Spleen (tissue), 11 donors: ENCODE data around the gene NOTCH3. TPM values are rescaled to one million over a fixed set of nuclear protein-coding genes. Genes with fewer than 3 reads are reported as not detected.

Source experiments
- DNase-seq: peaks from one replicate; pipeline ENCODE4 v3.0.0-alpha.2; 2020
- H3K27ac ChIP-seq, 8 donors: fragments of 200-600 bp; sonication (generic) in 7 of 8; 1 replicate in 4 of 8; 2 replicates in 4 of 8; pipeline versions ENCODE4 v1.5.0 to v1.8.0; 2016 to 2021; ENCODE audit warnings: inconsistent platforms in 4 of 8, mild to moderate bottlenecking in 4 of 8, moderate library complexity in 1 of 8
- H3K27me3 ChIP-seq, 7 donors: fragments of 200-600 bp; sonication (generic) in 6 of 7; replicated peaks in 1 of 7; 1 replicate in 4 of 7; 2 replicates in 3 of 7; pipeline versions ENCODE4 v1.5.0 to v1.8.0; 2016 to 2021; ENCODE audit warnings: inconsistent platforms in 3 of 7, mild to moderate bottlenecking in 1 of 7
- H3K36me3 ChIP-seq, 6 donors: fragments of 200-600 bp; sonication (generic) in 5 of 6; 1 replicate in 4 of 6; 2 replicates in 2 of 6; pipeline versions ENCODE4 v1.5.0 to v1.8.0; 2016 to 2021; ENCODE audit warnings: inconsistent platforms in 2 of 6
- H3K4me1 ChIP-seq, 6 donors: fragments of 200-600 bp; sonication (generic) in 5 of 6; 1 replicate in 3 of 6; 2 replicates in 3 of 6; pipeline versions ENCODE4 v1.5.0 to v1.8.0; 2016 to 2021; ENCODE audit warnings: inconsistent platforms in 3 of 6
- H3K4me3 ChIP-seq, 8 donors: fragments of 200-600 bp; sonication (generic) in 7 of 8; 1 replicate in 4 of 8; 2 replicates in 4 of 8; pipeline versions ENCODE4 v1.5.0 to v1.8.0; 2016 to 2021; ENCODE audit warnings: inconsistent platforms in 4 of 8, mild to moderate bottlenecking in 4 of 8, moderate library complexity in 2 of 8
- H3K9me3 ChIP-seq, 8 donors: fragments of 200-600 bp; sonication (generic) in 7 of 8; 1 replicate in 4 of 8; 2 replicates in 4 of 8; pipeline versions ENCODE4 v1.5.0 to v1.8.0; 2016 to 2021; ENCODE audit warnings: inconsistent platforms in 4 of 8
- CTCF ChIP-seq, 11 experiments: fragments of 200-600 bp in 7 of 11; fragments of 450-650 bp in 4 of 11; sonication (generic) in 4 of 11; IDR thresholded peaks in 8 of 11; conservative IDR thresholded peaks in 3 of 11; 1 replicate in 7 of 11; 2 replicates in 4 of 11; pipeline versions ENCODE4 v1.4.0 to v1.8.0; 2016 to 2021; ENCODE audit warnings: antibody characterized with exemption in 11 of 11, inconsistent platforms in 4 of 11, mild to moderate bottlenecking in 1 of 11
- POLR2A ChIP-seq, 3 donors: fragments of 450-650 bp; IDR thresholded peaks; one replicate each; pipeline ENCODE4 v1.5.1; 2017; ENCODE audit warnings: antibody characterized with exemption in 3 of 3, mild to moderate bottlenecking in 1 of 3
- POLR2AphosphoS5 ChIP-seq, 3 donors: sonication (generic); formaldehyde crosslinking; IDR thresholded peaks; one replicate each; pipeline ENCODE4 v1.5.1; 2017; ENCODE audit warnings: antibody characterized with exemption in 3 of 3
- WGBS, 5 donors: extraction: QIAGEN DNeasy Blood & Tissue Kit in 3 of 5; methylation state at CpG; one replicate each; pipeline versions ENCODE4 v1.1.5 to v1.1.7; 2013 to 2018; 5-methylcytosine and 5-hydroxymethylcytosine counted together
- intact Hi-C: fragments of 100-400 bp; cut with DNase I; formaldehyde crosslinking; loops from one replicate; pipeline ENCODE4 v1.15.0; 2023; ENCODE audit warnings: low total_unique reads
- polyA plus RNA-seq, 3 donors: library from polyadenylated mRNA; stranded (reverse); fragments of 200-250 nt; gene quantifications; one replicate each; pipeline ENCODE4 v1.2.1, GENCODE V29; 2013
- total RNA-seq, 7 donors: library from RNA; depleted of rRNA in 3 of 7; stranded (reverse); fragments of >200 nt in 3 of 7; fragmentation: NEBNext Ultra II Directional in 4 of 7; extraction: Animal tissue kit (Norgen Biotek cat#: 25700) in 4 of 7; gene quantifications; one replicate each; pipeline versions ENCODE4 v1.1.0 to v1.2.1, GENCODE V29; 2016 to 2021
- donor health status: healthy with polysubstance abuse.
- donor health status: DM: no; HTN: no; CAD: no; lungs with moderate emphysema.
- donor health status: DM: no; HTN: no; CAD: no.
- donor health status: Bipolar disorder and iron deficiency.
- donor health status: healthy.
- donor health status: DM: no; HTN: no; CAD: no.
- donor health status: DM: yes; HTN: yes; CAD: no.

The NOTCH3 gene
- total and polyA plus RNA-seq, 10 donors, result 1.4 to 94.9 (median 58.2) TPM

GRCh38 chr19:15185188-15185587, 15.6 kb downstream of the NOTCH3 start:
- intact Hi-C loops, result no loop called here
- peaks cover 0 to 68% (median 3%) of the 10 kb centered on the region in 6 donors for H3K36me3 ChIP-seq
- no peak for DNase-seq

GRCh38 chr19:15184776-15185175, 16.0 kb downstream of the NOTCH3 start:
- Histone ChIP-seq H3K9me3 (no peaks in the 10 kb centered on the region), H3K4me1 (peaks cover 0 to 3% (median 0%) of the 10 kb centered on the region in 6 donors), H3K4me3 (no peak overlapping the region), H3K27ac (no peak overlapping the region), H3K36me3 (peaks cover 0 to 68% (median 3%) of the 10 kb centered on the region in 6 donors), H3K27me3 (peaks cover 0 to 9% (median 0%) of the 10 kb centered on the region in 7 donors)
- WGBS, 5 donors, result 75 to 86% (median 83%) methylated on average over 3 to 4 of the region's 4 CpGs
- intact Hi-C loops, result no loop called here
- no peak for DNase-seq
- TF ChIP-seq CTCF (IDR thresholded peaks at IDR 0.05 in 8 of 11, conservative IDR thresholded peaks at IDR 0.05 in 3 of 11), result no peak
- TF ChIP-seq POLR2AphosphoS5 (IDR thresholded peaks at IDR 0.05), result no peak
- TF ChIP-seq POLR2A (IDR thresholded peaks at IDR 0.05), result no peak

More at GRCh38 chr19:15185188-15185587, 15.6 kb downstream of the NOTCH3 start:
- WGBS, 5 donors, result 87 to 95% (median 91%) methylated on average over 11 to 12 of the region's 12 CpGs
- TF ChIP-seq POLR2A (IDR thresholded peaks at IDR 0.05) (no peak), POLR2AphosphoS5 (IDR thresholded peaks at IDR 0.05) (peak in 1 of 3 donors; percentile 21)
- Histone ChIP-seq H3K27me3 (peaks cover 0 to 6% (median 0%) of the 10 kb centered on the region in 7 donors), H3K9me3 (no peaks in the 10 kb centered on the region), H3K27ac (no peak overlapping the region), H3K4me1 (peaks cover 0 to 3% (median 0%) of the 10 kb centered on the region in 6 donors), H3K4me3 (no peak overlapping the region)

- Histone ChIP-seq H3K4me3 (no peak overlapping the region), H3K4me1 (peaks cover 0 to 17% (median 7%) of the 10 kb centered on the region in 6 donors), H3K9me3 (no peaks in the 10 kb centered on the region), H3K27me3 (peaks cover 0 to 39% (median 10%) of the 10 kb centered on the region in 7 donors), H3K36me3 (peaks cover 0 to 43% (median 0%) of the 10 kb centered on the region in 6 donors), H3K27ac (no peak overlapping the region)
- no peak for TF ChIP-seq POLR2AphosphoS5 (IDR thresholded peaks at IDR 0.05)
- TF ChIP-seq CTCF (IDR thresholded peaks at IDR 0.05 in 8 of 11, conservative IDR thresholded peaks at IDR 0.05 in 3 of 11), result no peak
- no peak for TF ChIP-seq POLR2A (IDR thresholded peaks at IDR 0.05)
- WGBS, 5 donors, result 83 to 93% (median 87%) methylated on average over 22 to 23 of the region's 23 CpGs
- intact Hi-C loops, result no loop called here
- no peak for DNase-seq
Measured at GRCh38 chr19:15181394-15181793, 19.4 kb downstream of the NOTCH3 start.

- peak; percentile 67 for DNase-seq
- Histone ChIP-seq H3K4me3 (peak overlapping the region in 3 of 8 donors; percentile 21 to 54 (median 23)), H3K4me1 (peaks cover 0 to 17% (median 7%) of the 10 kb centered on the region in 6 donors), H3K27me3 (peaks cover 0 to 39% (median 10%) of the 10 kb centered on the region in 7 donors), H3K9me3 (no peaks in the 10 kb centered on the region), H3K27ac (no peak overlapping the region), H3K36me3 (peaks cover 0 to 40% (median 0%) of the 10 kb centered on the region in 6 donors)
- 68 to 93% (median 79%) methylated on average over 19 to 39 of the region's 39 CpGs for WGBS, 5 donors
- no peak for TF ChIP-seq POLR2A (IDR thresholded peaks at IDR 0.05)
- peak in 2 of 3 donors; percentile 36 to 45 for TF ChIP-seq POLR2AphosphoS5 (IDR thresholded peaks at IDR 0.05)
- intact Hi-C loops, result no loop called here
Measured at GRCh38 chr19:15180451-15181390, 20.1 kb downstream of the NOTCH3 start.
